Measurements from ENCODE around the gene SMYD1. TPM values are rescaled to one million over a fixed set of nuclear protein-coding genes. Genes with fewer than 3 reads are reported as not detected.

Gene SMYD1
- total RNA-seq, 1 experiment from 2014 or later = not detected

- in situ Hi-C loops (cut with HindIII; ENCODE audit: low sequenced_read_pairs) = no loop called here
- DNase-seq (ENCODE audit: low spot score) = no peak
Measured at GRCh38 chr2:88131201-88131998, 63.8 kb downstream of the SMYD1 start.

- in situ Hi-C loops (cut with HindIII; ENCODE audit: low sequenced_read_pairs) = no loop called here
Measured at GRCh38 chr2:88131999-88132368, 64.4 kb downstream of the SMYD1 start.

GRCh38 chr2:88133875-88134274 is 66.2 kb downstream of the SMYD1 start:
- in situ Hi-C loops (cut with HindIII; ENCODE audit: low sequenced_read_pairs) = no loop called here
- DNase-seq (ENCODE audit: low spot score) = no peak

More at GRCh38 chr2:88131999-88132368, 64.4 kb downstream of the SMYD1 start:
- no peak for DNase-seq (ENCODE audit: low spot score)

GRCh38 chr2:88136817-88137216 is 69.2 kb downstream of the SMYD1 start:
- in situ Hi-C loops (cut with HindIII; ENCODE audit: low sequenced_read_pairs) = no loop called here

GRCh38 chr2:88137833-88138232 is 70.2 kb downstream of the SMYD1 start:
- in situ Hi-C loops (cut with HindIII; ENCODE audit: low sequenced_read_pairs) = no loop called here
- DNase-seq (ENCODE audit: low spot score) = no peak

More at GRCh38 chr2:88136817-88137216, 69.2 kb downstream of the SMYD1 start:
- DNase-seq (ENCODE audit: low spot score) = no peak

- no peak for DNase-seq (ENCODE audit: low spot score)
- in situ Hi-C loops (cut with HindIII; ENCODE audit: low sequenced_read_pairs) = no loop called here
Measured at GRCh38 chr2:88139203-88139702, 71.6 kb downstream of the SMYD1 start.

- DNase-seq (ENCODE audit: low spot score) = no peak
- in situ Hi-C loops (cut with HindIII; ENCODE audit: low sequenced_read_pairs) = no loop called here
Measured at GRCh38 chr2:88139804-88140203, 72.2 kb downstream of the SMYD1 start.

- no peak for DNase-seq (ENCODE audit: low spot score)
- in situ Hi-C loops (cut with HindIII; ENCODE audit: low sequenced_read_pairs) = no loop called here
Measured at GRCh38 chr2:88141952-88142351, 74.3 kb downstream of the SMYD1 start.

- in situ Hi-C loops (cut with HindIII; ENCODE audit: low sequenced_read_pairs) = no loop called here
- no peak for DNase-seq (ENCODE audit: low spot score)
Measured at GRCh38 chr2:88144271-88144670, 76.6 kb downstream of the SMYD1 start.

GRCh38 chr2:88144914-88145497 is 77.4 kb downstream of the SMYD1 start:
- in situ Hi-C loops (cut with HindIII; ENCODE audit: low sequenced_read_pairs) = no loop called here
- no peak for DNase-seq (ENCODE audit: low spot score)

- DNase-seq (ENCODE audit: low spot score) = no peak
Measured at GRCh38 chr2:88146590-88146989, 79.0 kb downstream of the SMYD1 start.

GRCh38 chr2:88147145-88147544 is 79.5 kb downstream of the SMYD1 start:
- no peak for DNase-seq (ENCODE audit: low spot score)
- in situ Hi-C loops (cut with HindIII; ENCODE audit: low sequenced_read_pairs) = no loop called here

More at GRCh38 chr2:88146590-88146989, 79.0 kb downstream of the SMYD1 start:
- in situ Hi-C loops (cut with HindIII; ENCODE audit: low sequenced_read_pairs) = no loop called here

- in situ Hi-C loops (cut with HindIII; ENCODE audit: low sequenced_read_pairs) = no loop called here
- DNase-seq (ENCODE audit: low spot score) = no peak
Measured at GRCh38 chr2:88148929-88149438, 81.4 kb downstream of the SMYD1 start.

- no peak for DNase-seq (ENCODE audit: low spot score)
- in situ Hi-C loops (cut with HindIII; ENCODE audit: low sequenced_read_pairs) = no loop called here
Measured at GRCh38 chr2:88159481-88159880, 91.9 kb downstream of the SMYD1 start.

- DNase-seq (ENCODE audit: low spot score) = peak; percentile 53
- in situ Hi-C loops (cut with HindIII; ENCODE audit: low sequenced_read_pairs) = no loop called here
Measured at GRCh38 chr2:88159955-88160415, 92.4 kb downstream of the SMYD1 start.

- in situ Hi-C loops (cut with HindIII; ENCODE audit: low sequenced_read_pairs) = no loop called here
- DNase-seq (ENCODE audit: low spot score) = no peak
Measured at GRCh38 chr2:88160517-88160916, 92.9 kb downstream of the SMYD1 start.

- no peak for DNase-seq (ENCODE audit: low spot score)
Measured at GRCh38 chr2:88161446-88162244, 94.0 kb downstream of the SMYD1 start.

More at GRCh38 chr2:88161446-88162244, 94.0 kb downstream of the SMYD1 start:
- in situ Hi-C loops (cut with HindIII; ENCODE audit: low sequenced_read_pairs) = no loop called here
